Inferior parietal cortex (tissue), 1 donor: ENCODE data around the gene PTPRO.

Experiments
- DNase-seq: peaks from one replicate; pipeline ENCODE4 v3.0.0-alpha.2; 2016; ENCODE audit errors: extremely low spot score

PTPRO gene

DNA sequence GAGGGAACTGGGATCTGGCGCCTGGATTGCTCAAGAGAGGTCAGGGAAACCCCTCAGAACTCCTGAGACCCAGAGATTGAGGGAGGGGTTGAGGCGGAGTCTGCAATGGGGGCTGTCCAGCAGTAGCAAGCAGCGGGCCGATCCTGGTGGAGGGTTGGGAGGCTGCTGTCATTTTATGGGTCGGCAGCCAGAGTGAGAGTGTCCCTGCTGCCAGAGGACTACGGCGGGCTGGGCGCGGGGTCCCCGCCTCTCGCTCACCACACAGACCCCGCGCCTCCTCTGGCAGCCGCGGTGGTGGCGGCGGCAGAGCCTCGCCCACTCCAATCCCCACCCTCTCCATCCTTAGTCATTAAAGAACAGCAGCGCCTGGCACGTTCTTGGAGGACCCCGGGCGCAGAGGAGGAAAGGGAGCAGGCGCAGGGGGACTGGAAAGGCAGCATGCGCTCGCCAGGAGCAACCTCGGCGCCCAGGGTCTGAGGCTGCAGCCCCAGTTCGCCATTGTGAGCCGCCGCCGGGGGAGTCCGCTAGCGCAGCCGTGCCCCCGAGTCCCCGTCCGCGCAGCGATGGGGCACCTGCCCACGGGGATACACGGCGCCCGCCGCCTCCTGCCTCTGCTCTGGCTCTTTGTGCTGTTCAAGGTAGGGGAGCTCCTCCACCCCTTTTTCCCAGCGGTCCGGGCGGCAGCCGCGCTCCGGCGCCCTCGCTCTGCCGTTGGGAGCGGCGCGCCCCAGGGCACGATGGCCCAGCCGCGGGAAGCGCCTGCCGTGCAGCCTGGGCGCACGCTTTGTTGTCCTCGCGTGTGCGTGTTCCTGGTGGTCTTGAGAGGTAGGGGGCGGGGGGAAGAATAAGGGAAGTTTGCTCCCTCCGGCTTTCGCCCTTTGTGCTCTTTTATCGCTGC lies at the start of gene PTPRO:
Gene PTPRO, plus strand, starts transcription at position 345 of the 898 bp plus-strand sequence.
- DNase-seq = no peak

DNA sequence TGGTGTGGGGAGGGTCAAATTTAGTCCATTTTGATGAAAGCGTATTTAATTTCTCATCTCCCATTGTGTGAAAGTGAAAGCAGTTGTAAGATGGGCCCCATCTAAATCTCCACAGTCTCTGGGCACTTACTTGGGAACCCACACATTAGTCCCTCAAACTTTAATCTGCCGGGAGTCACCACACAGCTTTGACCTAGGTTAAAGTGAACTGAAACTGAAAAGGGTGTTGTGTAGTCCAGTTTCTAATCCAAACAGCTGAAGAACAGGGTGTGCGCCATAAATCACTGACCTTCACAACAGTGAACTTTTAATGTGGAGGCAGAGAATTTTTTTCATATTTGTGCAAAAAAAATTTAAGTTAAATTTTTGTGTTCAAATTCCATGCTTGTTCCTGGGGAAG lies 48.4 kb upstream of the PTPRO start:
- DNase-seq = no peak

DNA sequence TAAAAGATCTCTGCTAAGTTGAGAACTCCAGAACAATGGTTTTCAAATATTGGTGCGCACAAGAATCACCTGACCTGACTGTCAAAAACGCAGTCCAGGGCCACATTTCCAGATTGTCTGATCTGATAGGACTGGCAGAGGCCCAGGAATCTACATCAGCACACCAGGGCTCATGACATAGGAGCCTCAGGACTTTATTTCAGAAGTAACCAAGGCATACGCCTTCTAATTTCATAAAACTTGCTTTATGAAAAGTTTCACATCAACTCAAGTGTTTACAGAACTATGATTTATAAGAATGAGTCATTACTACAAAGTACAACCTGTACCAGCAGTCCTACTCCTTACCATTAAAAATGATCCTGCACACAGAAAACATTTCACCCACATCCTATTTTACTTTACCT lies 47.7 kb upstream of the PTPRO start:
- DNase-seq = no peak

DNA sequence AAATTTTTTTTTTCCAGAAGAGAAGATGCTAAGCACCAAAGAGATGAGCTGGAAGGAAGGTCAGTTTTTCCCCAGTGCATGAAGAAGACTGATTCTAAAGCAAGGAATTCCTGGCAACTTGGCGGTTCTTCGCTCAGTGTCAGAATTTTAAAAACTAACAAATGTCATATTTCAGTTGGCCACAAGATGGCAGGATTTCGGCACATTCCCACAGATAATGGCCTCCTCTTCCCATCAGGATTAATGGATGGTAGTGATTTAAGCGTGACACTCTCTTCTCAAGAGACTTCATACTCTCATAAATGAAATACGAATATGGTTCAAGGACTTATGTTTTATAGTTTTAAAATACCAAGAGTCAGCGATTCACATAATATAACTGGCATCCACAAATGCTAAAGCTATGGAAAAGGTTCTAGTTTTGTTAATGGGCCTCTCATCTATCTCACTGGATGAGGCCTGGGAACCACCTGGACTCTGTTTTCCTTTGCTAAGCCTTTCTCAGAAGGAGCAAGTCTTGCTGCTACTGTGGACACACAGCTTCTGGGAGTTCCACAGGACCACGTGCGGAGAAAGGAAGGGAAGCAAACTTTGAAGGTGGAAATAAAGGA lies 46.1 kb upstream of the PTPRO start:
- peak; percentile 85 for DNase-seq

DNA sequence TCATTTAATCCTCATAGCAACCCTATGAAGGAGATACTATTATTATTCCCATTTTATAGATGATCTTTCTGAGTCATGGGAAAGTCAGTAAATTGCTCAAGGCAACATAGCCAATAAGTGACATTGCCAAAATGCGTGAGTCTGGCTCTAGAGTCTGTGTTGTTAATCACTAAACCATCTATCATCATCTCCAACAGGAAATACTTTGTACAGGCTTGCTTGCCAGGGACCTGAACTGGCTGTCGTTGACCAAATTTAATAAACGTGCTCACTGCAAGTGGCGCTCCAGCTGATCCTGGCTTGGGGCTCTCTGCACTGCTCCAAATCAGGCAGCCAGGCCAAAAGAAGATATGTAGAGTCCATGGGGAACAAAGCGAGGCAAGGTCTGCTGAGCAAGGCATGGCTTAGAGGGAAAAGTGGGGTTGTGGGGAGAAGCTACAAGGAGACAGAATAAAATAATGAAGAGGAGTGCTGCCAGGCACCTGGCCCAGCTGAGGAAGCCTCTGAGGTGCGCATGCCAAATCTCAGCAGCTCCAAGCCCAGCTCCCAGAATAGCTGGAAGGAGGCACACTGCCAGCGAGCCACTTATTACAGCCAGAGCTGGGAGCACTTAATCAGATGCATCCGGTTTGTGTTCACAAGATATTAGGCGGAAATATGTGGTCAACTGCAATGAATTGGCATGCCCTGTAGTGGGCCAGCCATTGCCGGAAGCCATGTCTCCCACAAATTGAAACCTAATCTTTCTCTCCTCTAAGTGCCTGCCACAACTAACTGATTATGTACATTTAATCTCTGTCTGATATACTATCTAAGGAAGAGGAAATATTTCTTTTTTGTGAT lies 43.3 kb upstream of the PTPRO start:
- DNase-seq = no peak

DNA sequence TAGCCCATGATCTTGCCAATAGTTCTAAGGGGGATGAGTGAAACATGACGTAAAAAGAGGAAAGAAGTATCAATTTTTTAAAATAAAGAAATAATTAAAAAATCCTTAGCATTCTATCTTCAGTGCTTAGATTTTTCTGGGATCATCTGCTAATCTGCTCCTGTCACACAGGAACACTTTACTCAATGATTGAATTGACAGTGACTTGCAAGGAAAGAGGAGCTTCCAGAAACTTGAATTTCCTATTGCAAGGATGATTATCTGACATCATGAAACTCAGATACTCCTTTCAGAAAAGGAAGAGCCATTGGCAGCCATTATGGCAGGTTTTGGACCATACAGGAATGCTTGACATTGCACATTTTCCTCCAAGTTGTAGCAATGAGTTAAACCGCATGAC lies 41.4 kb upstream of the PTPRO start:
- no peak for DNase-seq

DNA sequence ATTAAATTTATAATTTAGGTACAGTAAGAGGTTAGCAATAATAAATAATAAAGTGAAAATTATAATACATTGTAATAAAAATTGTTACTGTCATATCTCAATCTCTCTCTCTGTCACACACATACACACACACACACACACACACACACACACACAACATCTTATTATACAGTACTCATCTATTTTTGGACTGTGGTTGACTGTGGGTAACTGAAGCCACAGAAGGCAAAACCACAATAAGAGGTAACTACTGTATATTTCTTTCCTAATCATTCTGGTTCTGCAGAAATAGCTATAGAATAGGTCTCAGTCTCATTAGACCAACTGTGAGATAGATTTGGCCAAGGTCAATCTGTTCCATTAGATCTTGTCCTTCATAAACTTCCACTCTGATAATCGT lies 33.1 kb upstream of the PTPRO start:
- no peak for DNase-seq

DNA sequence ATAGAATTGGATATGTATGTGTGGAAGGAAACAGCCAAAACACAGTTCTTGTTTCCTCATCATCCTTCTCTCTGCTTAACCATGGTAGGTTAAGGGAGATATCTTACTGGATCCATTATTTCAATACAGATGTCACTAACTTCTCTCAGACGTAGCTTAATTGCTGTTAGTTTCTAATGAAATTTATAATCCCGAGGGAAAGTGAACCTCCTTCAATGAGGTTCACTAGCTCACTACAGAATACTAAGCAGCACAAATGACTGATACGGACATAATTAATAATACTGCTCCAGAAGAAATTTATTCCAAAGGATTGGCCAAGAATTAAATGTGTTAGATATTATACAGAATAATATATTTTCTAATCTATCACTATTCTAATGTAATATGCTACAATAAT lies 28.6 kb upstream of the PTPRO start:
- DNase-seq = no peak

DNA sequence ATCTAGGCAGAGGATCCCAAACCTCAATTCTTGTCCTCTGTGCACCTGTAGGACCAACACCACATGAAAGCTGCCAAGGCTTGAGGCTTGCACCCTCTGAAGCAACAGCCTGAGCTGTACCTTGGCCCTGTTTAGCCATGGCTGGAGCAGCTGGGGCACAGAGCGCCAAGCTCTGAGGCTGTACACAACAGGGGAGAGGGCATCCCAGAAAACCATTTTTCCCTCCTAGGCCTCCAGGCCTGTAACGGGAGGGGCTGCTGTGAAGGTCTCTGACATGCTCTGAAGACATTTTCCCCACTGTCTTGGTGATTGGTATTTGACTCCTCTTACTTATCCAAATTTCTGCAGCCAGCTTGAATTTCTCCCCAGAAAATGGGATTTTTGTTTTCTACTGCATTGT lies 22.4 kb upstream of the PTPRO start:
- DNase-seq = no peak

DNA sequence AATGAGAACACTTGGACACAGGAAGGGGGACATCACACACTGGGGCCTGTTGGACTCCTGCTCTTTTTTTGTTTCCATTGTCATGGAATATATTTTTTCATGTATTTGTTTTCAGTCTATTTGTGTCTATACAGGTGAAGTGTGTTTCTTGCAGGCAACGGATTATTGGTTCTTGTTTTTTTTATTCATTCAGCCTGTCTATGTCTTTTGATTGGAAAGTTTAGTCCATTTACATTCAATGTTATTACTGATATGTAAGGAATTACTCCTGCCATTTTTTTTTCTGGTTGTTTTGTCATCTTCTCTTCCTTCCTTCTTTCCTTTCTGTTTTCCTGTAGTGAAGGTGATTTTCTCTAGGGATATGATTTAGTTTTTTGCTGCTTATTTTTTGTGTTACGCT lies 18.0 kb upstream of the PTPRO start:
- DNase-seq = no peak

DNA sequence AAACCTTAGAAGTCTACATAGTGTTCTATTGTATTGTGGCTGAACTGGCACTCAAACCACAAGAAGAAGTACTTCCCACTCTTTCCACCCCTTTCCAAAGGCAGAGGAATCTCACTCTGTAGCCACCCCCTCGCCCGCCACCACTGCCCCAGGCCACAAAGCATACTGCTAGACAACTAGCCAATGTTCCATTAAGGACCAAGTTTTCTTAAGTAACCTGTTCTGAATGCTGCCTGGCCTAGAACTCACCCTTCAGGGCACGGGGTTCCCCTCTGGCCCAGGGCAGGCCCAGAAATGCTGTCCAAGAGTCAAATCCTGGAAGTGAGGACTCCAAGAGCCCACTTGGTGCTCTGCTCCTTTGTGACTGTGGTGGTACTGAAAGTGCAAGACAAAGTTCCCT lies 15.7 kb upstream of the PTPRO start:
- DNase-seq = no peak

DNA sequence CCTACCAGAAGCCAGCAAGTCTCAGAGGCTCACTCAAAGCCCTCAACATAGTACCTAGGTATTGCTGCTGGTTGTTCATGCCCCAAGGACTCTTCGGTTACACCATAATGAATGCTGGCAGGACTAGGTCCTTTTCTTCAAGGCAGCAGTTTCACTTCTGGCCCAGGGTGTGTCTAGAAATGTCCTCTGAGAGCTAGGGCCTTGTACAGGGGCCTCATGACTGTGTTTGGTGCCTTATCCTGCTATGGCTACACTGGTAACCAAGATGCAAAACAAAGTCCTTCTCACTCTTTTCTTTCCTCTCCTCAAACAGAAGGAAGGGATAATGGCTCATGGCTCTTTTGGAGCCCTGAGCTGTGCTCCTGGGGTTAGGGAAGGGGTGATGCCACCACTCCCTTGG lies 15.2 kb upstream of the PTPRO start:
- no peak for DNase-seq

DNA sequence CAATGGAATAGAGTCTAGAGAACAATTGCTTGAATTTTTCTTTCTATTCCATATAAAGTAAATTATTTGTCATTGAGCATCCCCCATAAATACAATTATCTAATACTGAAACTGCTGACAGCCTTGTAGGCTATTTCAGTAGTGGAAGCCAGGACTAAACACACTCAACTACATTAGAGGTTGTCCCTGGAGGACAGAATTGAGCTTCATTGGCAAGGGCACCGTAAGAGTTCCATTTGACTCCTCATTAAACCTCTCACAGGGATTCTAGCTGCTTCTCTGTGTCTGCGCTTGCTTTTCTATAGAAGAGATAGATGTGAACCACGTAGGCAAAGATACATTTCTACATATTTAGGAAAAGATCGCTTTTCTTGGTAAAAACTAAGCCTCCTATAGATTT lies 3.5 kb upstream of the PTPRO start:
- no peak for DNase-seq

DNA sequence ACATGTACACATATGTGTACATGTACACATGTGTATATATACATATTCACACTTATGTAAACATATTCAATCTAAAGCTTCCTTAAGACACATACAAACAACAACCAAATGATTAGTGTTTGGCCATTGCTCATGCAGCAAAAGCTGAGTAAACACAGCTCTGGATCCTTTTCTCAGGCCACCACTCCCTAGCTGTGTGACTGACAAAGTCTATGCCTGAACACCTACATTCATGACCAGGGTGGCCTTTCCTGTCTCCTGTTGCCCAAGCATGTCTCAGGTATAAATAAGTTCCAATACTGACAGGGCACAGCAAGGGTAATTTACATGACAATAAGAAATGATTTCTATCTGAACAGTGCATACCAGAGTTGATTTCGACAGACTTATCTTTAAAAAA lies 1.4 kb upstream of the PTPRO start:
- DNase-seq = no peak

DNA sequence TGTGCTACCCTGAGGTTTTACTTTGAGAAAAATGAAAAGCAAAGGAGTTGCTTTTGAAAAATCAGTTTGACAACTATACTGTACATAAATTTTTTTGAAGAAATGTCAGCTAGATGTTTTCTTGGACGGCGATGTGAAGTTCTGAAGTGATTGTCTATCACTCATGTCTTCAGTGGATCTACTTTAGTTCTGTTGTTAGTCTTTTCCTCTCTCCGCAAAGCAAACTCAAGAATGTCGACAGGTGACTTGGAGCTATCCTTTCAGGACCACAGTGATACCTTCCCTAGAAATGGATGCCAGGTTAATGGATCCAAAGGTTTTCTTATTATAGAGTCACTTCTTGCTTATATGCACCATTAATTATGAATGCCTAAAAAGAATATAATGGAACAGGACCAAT lies 1.2 kb downstream of the PTPRO start:
- no peak for DNase-seq

DNA sequence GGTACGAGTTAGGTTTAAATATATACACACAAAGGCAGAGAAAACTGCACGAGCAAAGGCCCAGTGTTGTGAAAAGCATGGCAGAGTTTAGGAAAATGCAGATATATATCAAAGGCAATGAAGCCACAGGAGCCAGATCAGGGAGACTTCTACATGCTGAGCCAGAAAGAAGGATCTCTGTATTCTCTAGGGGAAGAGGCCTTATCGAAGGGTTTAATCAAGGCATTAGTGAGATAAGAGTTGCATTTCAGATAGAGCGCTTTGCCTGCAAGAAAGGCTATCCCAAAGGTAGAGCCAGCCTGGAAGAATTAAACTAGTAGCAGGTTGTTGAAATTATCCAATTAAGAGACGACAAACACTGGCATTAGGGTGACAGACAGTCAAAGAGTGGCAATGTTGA lies 7.6 kb downstream of the PTPRO start:
- no peak for DNase-seq

DNA sequence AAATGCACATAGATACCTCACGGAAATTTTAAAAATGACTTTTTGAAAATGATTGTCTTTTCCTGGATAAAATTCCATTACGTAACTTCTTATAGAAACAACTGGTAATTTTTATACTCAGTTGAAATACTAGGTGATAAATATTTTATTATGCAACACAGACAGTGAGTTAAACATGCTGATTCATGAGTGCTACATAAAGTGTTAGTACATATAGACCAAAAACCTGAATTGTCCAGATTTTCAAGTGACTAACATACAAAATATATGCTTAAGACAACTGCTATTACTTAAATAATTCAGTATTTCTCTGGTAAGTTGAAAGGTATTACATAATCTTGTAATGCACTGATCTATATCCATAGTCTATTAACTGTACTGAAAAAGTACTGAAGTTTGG lies 11.9 kb downstream of the PTPRO start:
- DNase-seq = no peak

DNA sequence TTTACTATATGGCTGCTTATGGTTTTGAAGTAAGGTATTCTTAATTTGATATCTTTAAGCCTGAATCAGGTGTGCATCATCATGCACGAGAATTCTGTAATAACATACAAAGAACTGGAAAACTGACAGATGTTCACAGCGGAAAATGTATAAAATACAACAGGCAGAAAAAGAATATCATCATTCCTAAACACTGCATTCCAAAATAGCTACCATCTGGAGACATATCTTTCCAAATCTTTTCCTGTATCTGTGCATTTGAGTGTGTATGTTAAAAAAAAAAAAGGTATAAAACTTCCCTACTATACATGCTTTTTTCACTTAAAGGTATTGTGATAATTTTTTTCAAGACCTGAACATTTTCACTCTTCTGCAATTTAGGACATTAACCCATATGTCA lies 13.7 kb downstream of the PTPRO start:
- no peak for DNase-seq

DNA sequence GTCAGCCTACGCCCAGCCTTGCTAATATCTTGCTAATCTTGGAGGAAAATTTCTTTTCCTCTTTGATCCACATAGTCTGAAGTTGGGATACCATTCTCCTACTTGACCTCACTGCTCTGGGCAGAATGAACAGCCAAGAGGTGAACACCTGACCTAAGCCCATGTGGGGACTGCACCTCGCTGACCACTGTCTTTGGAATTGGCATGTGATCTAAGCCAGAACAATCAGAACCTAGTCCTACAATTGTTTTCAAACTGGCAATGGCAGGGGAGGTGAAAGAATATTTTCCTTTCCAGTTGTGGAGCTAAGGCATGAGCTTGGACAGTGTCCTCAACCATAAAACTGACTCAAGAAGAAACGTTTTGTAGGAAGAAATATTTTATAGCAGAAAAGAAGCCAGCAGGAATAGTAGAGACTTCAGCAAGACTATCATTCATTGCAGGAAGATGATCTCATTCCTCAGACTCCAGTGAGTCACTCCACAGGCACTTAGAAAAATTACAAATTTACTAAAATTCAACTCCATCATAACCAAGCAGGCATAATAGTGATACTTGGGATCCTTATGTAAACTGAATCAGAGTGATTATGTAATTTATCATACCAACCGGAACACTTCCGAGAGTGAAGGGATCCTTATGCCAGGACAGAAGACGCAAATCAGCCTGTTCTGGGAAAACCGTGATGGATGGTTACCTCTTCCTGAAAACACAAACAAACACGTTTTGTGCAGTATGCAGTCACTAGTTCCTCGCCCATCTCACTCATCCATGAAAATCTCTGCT lies 14.7 kb downstream of the PTPRO start:
- no peak for DNase-seq

DNA sequence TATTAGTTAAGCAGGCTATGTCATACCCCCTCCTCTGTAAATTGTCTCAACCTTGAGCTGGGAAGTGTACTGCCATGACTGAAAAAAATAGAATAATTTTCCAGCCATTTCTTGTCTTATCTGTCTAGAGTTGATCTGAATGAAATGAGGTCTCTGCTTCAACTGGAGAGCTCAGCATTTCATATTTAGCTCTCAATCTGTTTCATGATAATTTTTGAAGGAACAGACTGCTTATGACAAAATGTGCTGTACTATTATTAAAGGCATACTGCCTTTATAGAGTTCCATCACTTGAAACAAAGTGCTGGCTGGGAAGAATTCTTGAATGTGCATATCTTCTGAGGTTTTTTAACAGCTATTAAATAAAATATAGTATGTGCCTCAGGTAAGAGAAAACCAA lies 19.1 kb downstream of the PTPRO start:
- DNase-seq = no peak

DNA sequence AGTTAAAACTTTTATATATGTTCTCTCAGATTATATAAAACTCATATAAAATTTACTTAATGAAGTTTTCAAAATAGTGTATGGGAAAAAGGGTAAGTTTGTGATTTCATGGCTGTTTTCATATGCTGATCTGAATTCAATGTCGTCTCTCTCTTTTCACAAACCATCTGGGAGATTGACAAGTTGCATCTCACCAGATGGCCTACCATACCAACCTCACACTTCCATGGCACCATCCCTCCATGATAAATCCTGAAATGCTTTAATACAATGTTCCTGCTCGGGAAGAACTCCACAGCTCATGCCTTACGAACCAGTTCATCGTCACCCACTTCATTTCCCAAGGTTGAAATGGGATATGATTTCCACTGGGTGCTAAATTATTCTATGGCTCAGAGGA lies 22.3 kb downstream of the PTPRO start:
- no peak for DNase-seq

DNA sequence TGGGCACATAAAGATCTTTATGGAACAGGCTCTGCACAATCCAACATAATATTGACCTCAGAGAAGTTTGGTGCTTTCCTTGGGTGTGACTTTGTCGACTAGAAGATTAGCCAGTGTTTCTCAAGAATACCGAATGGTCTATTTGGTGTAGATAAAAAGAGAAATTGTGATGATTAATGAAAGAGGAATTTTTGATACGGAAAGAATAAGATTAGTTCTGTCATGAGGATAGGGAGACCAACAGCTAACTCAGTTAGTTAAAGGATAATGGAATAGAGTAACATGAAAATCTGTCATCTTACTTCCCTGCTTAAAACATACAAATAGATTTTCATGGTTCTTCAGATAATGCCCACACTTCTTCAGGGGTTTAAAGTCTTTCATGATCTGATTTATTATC lies 24.2 kb downstream of the PTPRO start:
- DNase-seq = no peak
